HG03520 (cell line): ENCODE results near the gene SLC22A4.

Experiments
- ATAC-seq: cut with Tn5 transposase; IDR thresholded peaks from one replicate; pipeline ENCODE4 v1.9.1; 2021; ENCODE audit warnings: mild to moderate bottlenecking, moderate library complexity; ENCODE audit not compliant: unreplicated experiment

SLC22A4 gene

DNA sequence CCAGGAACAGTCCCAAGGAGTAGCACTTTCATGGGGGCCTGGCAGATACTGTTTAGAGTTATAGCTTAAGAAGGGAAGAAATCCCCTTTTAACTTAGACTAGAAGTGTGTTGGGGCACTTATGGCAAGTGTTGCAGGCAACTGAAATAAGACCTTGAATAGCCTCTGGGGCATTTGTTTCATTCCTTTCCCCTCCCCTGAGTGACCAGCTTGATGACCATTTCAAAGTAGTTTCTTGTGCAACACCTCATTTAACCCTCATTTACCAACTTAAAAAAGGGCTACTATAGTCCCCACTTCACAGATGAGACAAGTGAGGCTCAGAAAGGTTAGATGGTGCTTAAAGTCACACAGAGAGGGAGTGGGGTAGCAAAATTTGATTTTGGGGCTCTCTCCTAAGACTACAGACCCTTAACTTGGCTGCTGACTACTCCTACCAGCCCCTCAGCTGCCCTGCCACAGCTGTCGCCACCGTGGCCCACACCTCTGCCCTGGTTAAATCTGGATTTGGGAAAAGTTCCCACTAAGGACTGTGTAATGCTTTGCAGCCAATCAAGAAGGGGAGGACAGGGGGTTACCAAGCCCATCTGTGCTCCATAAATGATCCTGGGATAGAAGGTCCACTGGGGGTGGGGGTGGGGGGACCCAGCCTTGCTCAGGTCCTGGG, 31.2 kb upstream of the SLC22A4 start:
- ATAC-seq, result no peak

DNA sequence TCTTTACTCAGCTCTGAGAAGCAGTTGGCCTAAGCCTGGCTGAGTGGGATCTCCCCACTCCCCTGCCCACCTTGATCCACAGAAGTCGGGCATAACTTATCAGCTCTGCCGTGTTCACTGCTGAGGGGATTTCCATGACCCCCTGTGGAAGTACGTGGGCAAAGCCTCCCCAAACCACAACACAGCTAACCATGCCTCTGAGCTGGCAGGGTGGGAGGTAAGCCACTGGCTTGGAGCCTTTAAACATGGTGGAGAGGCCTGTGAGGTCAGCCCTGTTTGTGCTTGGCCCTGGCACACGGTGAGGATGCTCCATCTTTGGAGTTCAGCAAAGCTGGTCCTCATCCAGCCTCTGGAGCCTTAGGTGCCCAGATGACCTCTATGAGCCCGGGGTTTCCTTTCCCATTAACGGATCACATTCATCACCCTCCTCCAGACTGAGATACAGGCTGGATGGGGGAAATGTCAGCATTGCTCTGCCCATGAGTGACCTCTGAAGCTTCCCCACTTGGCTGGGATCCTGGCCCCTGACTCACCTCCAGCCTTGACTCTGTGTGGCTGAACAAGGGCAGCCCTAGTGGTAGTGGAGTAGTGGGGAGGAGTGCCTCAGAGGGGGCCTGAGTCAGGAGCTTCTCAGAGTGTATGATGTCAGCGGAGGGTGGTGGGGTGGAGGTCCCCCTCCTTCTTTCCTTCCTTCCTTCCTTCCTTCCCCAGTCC, 30.5 kb upstream of the SLC22A4 start:
- ATAC-seq, result no peak

DNA sequence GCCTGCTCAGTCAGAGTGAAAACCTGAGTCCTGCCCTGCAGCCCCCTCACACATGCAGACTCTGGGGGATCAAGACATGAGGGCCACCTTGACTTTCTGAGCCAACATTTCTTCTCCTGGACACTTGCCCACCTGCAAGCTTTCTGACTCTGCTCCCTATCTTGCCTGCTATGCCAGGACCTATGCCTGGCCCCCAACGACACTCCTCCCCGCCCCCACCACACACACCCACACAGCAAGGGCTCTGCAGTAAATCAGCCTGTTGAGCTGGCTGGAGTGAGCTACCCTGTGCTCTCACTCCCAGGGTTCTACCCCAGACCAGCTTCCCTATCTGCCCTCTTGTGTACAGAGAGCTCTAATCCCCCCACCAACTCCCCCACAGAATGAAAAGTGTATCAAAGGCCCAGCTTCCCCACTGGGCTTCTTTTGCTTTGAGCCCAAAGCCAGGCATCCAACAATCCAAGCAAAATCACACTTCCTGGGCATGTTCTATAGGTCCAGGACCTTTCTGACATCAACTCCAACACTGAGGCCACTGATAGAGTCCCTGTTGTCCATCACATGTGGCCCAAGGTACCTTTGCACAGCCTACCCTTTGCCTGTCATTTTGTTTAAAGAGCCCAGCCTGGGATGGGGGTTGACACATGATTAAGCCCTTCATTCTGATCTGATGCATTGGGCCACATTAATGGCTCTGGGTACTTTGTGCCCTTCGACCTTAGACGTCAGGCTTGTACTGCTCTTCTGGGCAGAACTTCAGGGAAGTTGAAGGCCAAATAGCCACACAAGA, 29.5 kb upstream of the SLC22A4 start:
- ATAC-seq, result no peak

- ATAC-seq, result no peak
Observed at GRCh38 chr5:132265336-132266030, 28.7 kb upstream of the SLC22A4 start.

GRCh38 chr5:132266031-132266835, 28.0 kb upstream of the SLC22A4 start:
- ATAC-seq, result no peak

DNA sequence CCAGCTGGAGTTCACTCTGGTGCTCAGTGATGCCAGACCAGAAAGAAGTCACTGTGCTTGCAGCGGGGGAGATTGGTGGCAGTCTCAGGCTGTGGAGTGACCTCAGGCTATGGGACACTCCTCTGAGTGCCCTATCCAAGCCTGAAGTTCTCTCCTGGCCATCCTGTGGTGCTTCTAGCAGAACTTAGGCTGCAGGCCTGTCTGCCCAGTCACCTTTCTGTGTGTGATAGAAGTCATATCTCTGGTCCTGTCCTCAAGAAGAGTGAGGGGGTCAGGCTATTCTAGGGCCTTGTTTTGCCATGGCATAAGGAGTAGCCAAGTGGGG, 27.4 kb upstream of the SLC22A4 start:
- ATAC-seq, result no peak

DNA sequence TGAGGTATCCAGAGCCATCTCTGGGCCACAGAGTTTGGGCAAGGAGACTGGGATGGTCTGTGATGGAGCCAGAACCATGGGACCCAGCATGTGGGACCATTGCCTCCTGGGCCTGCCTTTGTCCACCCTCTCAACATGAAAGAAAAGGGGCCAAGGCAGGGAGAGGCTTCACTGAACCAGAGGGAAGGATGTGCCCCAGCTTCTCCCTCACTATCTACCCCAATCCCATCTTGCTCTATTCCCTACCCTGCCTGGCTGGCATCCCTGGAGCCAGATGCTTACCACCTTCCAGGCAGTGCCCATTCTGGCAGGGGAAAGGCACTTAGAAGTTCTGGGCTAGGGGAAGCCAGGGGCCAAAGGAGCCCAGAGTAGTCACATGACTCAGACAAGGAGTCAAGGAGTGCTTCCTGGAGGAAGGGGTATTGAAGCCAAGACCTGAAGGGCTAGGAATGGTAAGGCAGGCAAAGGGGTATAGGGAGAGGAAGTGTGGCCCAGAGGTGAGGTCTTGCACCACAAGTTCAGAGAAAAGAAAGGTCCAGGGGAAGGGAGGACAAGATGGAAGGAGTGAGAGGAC, 26.9 kb upstream of the SLC22A4 start:
- ATAC-seq, result no peak

DNA sequence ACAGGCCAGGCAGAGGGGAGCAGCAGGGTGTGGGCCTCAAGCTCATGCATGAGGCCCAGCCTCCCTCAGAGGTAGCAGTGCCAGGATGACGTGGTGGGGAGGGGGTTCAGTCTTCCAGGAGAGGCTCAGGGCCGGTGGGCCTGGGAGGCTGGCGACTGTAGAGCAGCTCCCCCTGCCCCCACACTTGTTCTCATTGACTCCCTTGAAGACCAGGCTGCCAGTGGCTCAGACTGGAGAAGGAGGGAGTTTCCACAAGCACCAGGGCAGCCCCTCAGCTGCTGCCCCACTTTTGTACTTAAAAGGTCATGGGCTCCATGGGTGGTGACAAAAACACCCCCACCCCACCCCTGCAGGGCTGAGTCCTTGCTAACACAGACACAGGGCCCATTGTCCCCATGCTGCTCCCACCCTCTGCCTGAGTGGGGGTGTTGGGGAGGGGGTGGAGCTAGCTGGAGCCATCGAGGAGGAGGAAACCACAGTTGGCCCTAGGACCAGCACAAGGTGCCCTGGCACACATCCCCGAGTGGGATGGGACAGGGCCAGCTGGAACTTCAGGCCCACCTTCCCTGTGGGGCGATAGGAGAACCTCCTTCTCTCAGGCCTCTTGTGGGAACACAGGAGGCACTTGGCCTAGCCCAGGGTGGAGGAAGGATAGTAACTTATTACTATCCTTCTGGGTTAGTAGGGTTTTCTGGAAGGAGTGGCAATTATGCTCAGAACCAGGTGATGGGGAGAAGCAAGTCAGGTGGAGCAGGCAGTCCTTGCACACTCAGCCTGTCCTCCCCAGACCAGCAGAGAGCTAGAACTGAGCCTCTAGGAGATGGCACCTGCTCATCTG, 26.0 kb upstream of the SLC22A4 start:
- ATAC-seq, result no peak

DNA sequence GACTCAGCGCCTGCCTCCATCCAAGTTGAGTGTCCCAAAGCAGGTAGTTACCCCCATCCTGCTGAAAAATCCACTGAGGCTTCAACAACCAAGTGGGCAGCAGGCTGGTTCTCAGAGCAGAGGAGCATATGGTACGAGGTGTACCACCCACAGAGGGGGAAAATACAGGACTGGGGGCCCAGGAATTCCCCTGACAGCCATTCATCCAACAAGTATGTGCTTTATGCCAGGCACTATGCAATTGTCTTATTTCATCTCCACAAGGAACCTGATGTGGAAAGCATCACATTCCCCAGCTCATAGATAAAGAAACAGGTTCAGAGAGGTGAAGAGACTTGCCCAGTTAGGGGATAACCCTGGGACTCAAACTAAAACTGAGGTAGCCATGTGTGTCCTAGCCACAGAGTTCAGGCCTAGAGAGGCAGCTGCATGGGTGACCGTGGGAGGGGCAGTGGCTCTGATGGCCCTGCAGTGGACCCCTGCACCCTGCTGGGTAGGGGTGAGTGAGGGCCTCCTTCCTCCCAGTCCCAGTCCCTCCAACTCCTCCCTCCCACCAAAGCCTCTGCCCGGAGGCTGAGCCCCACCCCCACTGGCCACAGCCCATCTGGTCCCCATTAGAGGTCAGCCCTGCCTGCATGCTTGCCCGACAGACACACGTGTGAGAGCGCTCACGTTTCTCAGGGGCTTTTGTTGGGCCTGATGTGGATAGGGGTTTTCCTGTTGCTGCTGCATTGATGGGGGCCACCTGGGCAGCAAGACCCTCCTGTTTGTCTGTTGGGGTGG, 25.2 kb upstream of the SLC22A4 start:
- peak; percentile 53 for ATAC-seq

DNA sequence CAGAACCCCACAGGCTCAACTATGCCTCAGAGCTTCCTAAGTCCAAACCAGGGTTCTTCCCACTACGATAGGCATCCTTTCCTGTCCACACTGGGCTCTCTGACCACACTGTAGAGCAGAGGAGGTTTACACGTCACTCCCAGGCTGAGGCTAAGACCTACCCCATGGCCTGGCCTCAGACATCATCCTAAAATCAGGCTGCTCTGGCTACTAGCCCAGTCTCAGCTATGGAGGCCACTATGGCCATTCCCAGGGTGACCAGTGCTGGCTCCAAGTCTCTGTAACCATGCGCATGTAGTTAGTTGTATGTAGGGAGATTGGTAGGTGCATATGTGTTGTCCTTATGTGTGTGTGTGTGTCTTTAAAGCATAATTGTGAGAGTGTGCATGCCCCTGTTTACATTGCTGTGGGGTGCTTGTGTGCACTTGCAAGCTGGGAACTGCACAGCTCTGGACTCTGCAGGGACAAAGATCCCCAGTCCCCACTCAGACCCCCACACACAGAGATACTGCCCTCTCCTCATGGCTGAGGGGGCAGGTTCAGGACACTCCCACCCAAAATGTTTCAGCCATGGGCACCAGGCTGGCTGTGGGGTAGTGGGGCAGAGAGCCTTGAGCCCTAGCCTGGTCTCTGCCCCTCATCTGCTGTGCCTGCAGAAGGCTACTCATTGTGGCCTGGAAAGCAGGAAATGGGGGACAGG, 24.4 kb upstream of the SLC22A4 start:
- ATAC-seq, result no peak

GRCh38 chr5:132270335-132270665, 23.9 kb upstream of the SLC22A4 start:
- no peak for ATAC-seq

GRCh38 chr5:132270706-132271105, 23.5 kb upstream of the SLC22A4 start:
- ATAC-seq, result no peak

- ATAC-seq, result no peak
Observed at GRCh38 chr5:132271251-132272246, 22.6 kb upstream of the SLC22A4 start.

DNA sequence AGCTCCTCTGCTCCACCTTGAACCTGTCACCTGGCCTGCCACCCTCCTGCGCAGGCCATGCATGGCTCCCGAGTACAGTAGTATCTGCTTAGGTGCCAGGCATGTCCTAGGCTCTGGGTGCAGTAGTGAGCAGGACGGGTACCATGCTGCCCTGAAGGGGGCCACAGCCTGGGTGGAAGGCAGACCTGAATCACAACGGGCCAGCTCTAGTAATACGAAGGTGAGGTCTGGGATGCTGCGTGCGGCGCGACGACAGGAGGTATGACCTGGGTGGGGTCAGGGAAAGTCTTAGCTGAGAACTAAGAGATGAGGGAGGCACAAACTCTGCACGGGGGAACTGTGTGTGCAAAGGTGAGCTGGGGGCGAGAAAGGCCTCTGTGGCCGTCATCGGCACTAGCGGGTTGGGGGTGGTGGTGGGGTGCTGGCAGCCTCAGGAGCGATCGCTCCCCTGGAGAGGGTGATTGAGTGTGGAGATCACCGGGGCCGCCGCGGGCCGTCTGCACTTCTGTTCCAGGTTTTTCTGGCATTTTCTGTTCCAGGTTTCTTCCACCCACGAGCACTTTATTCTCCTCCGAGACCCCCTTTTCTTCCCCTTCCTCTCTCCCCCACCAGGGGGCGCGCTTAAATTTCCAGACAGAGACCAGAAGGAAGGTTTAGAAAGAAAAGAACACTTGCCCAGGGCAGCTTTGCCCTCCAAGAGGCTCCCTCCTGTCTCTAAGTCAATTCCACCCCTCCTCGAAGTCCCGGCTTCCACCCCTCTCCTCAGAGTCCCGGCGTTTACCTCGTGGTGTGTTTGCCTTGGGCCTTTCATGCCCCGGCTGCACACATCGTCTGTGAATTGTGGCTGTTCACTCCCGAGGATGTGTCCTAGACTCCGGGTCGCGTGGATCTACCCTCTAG, 21.6 kb upstream of the SLC22A4 start:
- ATAC-seq, result no peak

- ATAC-seq, result no peak
Observed at GRCh38 chr5:132273631-132274030, 20.6 kb upstream of the SLC22A4 start.
